ENCODE results near the gene GALNT12. TPM values are rescaled to one million over a fixed set of nuclear protein-coding genes. Genes with fewer than 3 reads are reported as not detected.
A peak's percentile ranks its signal among the peaks of the same experiment; 100 is the strongest.

The GALNT12 gene
- total and polyA plus RNA-seq, 2 experiments from 2014 or later, result 14.6 to 23.6 TPM

- TF ChIP-seq ZNF462 (CRISPR knock-in tag; IDR thresholded peaks at IDR 0.05) (no peak), STAT1 (IDR thresholded peaks at IDR 0.05; ENCODE audit: unreplicated experiment) (no peak)
Measured at GRCh38 chr9:98794802-98795201, 12.7 kb upstream of the GALNT12 start (continued).

DNA sequence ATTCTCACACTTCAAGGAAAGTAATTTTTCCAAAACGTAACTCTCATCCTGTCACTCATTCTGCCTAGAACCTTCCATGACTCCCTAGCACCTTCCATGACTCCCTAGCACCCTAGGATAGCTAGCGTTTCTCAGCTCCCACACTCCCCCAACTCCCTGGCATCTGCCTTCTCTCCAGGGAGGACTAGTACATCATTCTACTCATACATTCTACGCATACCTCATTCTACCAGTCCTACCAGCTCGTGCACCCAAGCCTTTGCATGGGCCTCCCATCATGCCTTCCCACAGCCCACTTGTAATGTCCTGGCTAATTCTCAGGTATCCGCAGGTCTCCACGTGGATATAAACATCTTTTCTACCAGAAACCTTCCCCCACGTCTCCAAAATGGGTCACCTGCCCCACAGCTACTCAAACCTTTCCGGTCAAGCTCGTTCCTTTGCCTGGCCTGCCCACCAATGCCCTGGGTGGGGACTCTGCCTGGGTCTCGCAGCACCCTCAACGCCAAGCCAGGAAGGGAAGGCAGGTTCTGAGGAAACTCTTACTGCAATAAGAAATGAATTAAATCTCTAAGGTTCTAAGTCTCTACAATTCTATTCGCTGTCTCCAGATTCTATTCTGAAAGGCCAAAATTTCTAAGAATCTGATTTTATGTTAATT is 12.0 kb upstream of the GALNT12 start:
- H3K4me1 Mint-ChIP-seq, result peaks cover 49% of the 10 kb centered on the region
- peaks cover 12% of the 10 kb centered on the region; the same call in 2 of the 3 replicates for H3K9me3 Mint-ChIP-seq
- Histone ChIP-seq H4K20me1 (replicated peaks; ENCODE audit: insufficient read depth) (peaks cover 19% of the 10 kb centered on the region), H3K4me3 (peak overlapping the region; percentile 71), H3K9me2 (ENCODE audit: insufficient read depth) (peaks cover 5% of the 10 kb centered on the region), H3F3A (replicated peaks; ENCODE audit: low read depth) (peaks cover 5% of the 10 kb centered on the region; the same call in 1 of the 2 replicates), H3K4me1 (ENCODE audit: insufficient read depth) (peaks cover 34% of the 10 kb centered on the region; the same call in 1 of the 2 replicates), H3K27ac (ENCODE audit: low read depth) (no peak overlapping the region), H3K27me3 (ENCODE audit: insufficient read depth) (peaks cover 8% of the 10 kb centered on the region; the same call in 1 of the 2 replicates), H2AFZ (no peak overlapping the region; the same call in 1 of the 2 replicates), H3K4me2 (peak overlapping the region; percentile 90), H3K36me3 (ENCODE audit: insufficient read depth) (0 out of 2 replicates have a peak, but pooled peaks cover 5% of the 10 kb centered on the region), H3K79me2 (replicated peaks; ENCODE audit: insufficient read depth) (peaks cover 41% of the 10 kb centered on the region)
- no peak overlapping the region for H3K27ac Mint-ChIP-seq
- TF ChIP-seq ZNF331 (CRISPR knock-in tag; IDR thresholded peaks at IDR 0.05; ENCODE audit: low read depth) (no peak), JUNB (IDR thresholded peaks at IDR 0.05; ENCODE audit: unreplicated experiment) (no peak)
- DNase-seq (ENCODE audit: low spot score) (no peak), ATAC-seq (no peak)
- peak overlapping the region; percentile 73 for H3K4me3 Mint-ChIP-seq
- peaks cover 7% of the 10 kb centered on the region for H3K27me3 Mint-ChIP-seq (ENCODE audit: insufficient read depth, low read depth, poor library complexity)
- H3K36me3 Mint-ChIP-seq (ENCODE audit: low read depth), result peaks cover 11% of the 10 kb centered on the region; the same call in 2 of the 3 replicates
